Small intestine (tissue), 7 donors: ENCODE measurements around the gene BPIFB3. TPM values are rescaled to one million over a fixed set of nuclear protein-coding genes. Genes with fewer than 3 reads are reported as not detected.

Experiments used
- DNase-seq, 2 donors: peaks; one replicate each; pipeline versions ENCODE4 v3.0.0 to v3.0.0-alpha.2; 2013
- FAIRE-seq: peaks from 2 replicates; lab custom pipeline; 2012; peaks lifted over from hg19 to GRCh38; lab: Jason Lieb, UNC
- H3K27ac ChIP-seq, 3 donors: one replicate each; pipeline ENCODE4 v1.5.1; 2013; ENCODE audit warnings: low read length in 2 of 3, mild to moderate bottlenecking in 2 of 3, control low read depth in 1 of 3, inconsistent platforms in 1 of 3, low read depth in 1 of 3, moderate library complexity in 1 of 3
- H3K27me3 ChIP-seq, 3 donors: one replicate each; pipeline ENCODE4 v1.6.1; 2013; ENCODE audit warnings: low read length in 3 of 3, inconsistent platforms in 1 of 3; ENCODE audit not compliant: control insufficient read depth in 3 of 3, insufficient read depth in 3 of 3
- H3K36me3 ChIP-seq, 3 donors: one replicate each; pipeline ENCODE4 v1.6.1; 2013; ENCODE audit warnings: low read length in 3 of 3, inconsistent platforms in 1 of 3, low read depth in 1 of 3, mild to moderate bottlenecking in 1 of 3, moderate library complexity in 1 of 3; ENCODE audit not compliant: control insufficient read depth in 3 of 3, insufficient read depth in 2 of 3
- H3K4me1 ChIP-seq, 3 donors: one replicate each; pipeline ENCODE4 v1.6.1; 2013; ENCODE audit warnings: low read length in 2 of 3, inconsistent platforms in 1 of 3, low read depth in 1 of 3, mild to moderate bottlenecking in 1 of 3, moderate library complexity in 1 of 3; ENCODE audit not compliant: control insufficient read depth in 3 of 3, insufficient read depth in 2 of 3
- H3K4me3 ChIP-seq, 3 donors: one replicate each; pipeline ENCODE4 v1.5.1; 2013; ENCODE audit warnings: low read length in 3 of 3, control low read depth in 1 of 3, inconsistent platforms in 1 of 3, low read depth in 1 of 3, mild to moderate bottlenecking in 1 of 3, moderate library complexity in 1 of 3
- H3K9me3 ChIP-seq, 2 donors: one replicate each; pipeline ENCODE4 v1.6.1; 2013; ENCODE audit warnings: low read depth in 1 of 2, low read length in 1 of 2; ENCODE audit not compliant: control insufficient read depth in 2 of 2, insufficient read depth in 1 of 2
- WGBS, 3 donors: extraction: QIAGEN DNeasy Blood & Tissue Kit; methylation state at CpG; one replicate each; pipeline ENCODE4 v1.1.7; 2013; 5-methylcytosine and 5-hydroxymethylcytosine counted together
- polyA plus RNA-seq, 4 donors: library from polyadenylated mRNA; stranded (reverse) in 3 of 4; unstranded in 1 of 4; fragments of 200-250 nt in 3 of 4; fragments of 120-200 nt in 1 of 4; gene quantifications; one replicate each; pipeline versions ENCODE4 v1.2.1 to v1.2.3, GENCODE V29; 2013
- donor health status: healthy with polysubstance abuse.
- donor health status: control.
- donor health status: control.
- donor health status: Bipolar disorder and iron deficiency.
- donor health status: healthy.

The BPIFB3 gene
- polyA plus RNA-seq, 4 donors = not detected

DNA sequence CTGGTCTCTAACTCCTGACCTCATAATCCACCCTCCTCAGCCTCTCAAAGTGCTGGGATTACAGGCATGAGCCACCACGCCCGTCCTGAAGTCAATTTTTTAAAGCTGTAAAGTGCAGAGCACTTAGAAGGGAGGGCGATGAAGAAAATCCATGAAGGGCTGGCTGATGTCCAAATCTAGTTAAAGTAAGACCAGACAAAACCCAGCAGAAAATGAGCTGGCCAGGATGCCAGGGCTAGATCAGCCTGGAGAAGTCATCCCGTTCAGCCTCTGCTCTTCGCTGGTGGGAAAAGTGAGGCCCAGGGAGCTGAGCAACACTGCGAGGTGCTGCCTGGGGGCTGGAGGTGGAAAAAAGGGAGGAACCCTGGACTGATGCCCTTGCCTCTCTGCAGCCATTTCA is 28.8 kb downstream of the BPIFB3 start:
- DNase-seq (no peak), FAIRE-seq (no peak)
- 39 to 57% (median 52%) methylated on average over 6 of the region's 6 CpGs for WGBS, 3 donors
- no peaks in the 10 kb centered on the region for H3K27me3 ChIP-seq
- no peaks in the 10 kb centered on the region for H3K36me3 ChIP-seq
- no peak overlapping the region for H3K27ac ChIP-seq
- H3K4me3 ChIP-seq = no peak overlapping the region
- no peaks in the 10 kb centered on the region for H3K9me3 ChIP-seq
- no peaks in the 10 kb centered on the region for H3K4me1 ChIP-seq

DNA sequence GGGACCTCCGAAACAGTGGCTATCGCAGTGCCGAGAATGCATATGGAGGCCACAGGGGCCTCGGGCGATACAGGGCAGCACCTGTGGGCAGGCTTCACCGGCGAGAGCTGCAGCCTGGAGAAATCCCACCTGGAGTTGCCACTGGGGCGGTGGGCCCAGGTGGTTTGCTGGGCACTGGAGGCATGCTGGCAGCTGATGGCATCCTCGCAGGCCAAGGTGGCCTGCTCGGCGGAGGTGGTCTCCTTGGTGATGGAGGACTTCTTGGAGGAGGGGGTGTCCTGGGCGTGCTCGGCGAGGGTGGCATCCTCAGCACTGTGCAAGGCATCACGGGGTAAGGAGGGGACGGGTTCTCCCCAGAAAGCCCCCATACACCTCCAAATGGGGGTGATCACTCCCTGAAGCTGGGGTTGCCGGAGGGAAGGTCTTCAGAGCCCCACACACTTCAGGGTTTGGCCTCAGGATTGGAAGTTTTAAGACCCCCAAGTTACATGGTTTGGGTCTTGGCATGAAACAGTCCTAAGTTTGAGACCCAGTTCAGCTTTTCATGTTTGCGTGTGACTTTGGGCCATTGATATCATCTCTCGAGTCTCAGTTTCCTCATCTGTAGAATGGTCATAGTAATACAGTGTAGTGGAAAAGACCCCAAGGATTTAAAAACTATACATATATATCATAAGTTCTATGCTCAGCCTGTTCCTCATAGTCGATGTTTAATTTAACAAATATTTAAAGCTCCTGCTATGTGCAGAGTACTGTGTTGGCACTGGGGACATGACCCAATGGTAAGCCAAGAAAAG is 30.0 kb downstream of the BPIFB3 start:
- WGBS, 3 donors = 87 to 93% (median 92%) methylated on average over 20 of the region's 20 CpGs
- no peak for FAIRE-seq
- H3K27me3 ChIP-seq = no peaks in the 10 kb centered on the region

DNA sequence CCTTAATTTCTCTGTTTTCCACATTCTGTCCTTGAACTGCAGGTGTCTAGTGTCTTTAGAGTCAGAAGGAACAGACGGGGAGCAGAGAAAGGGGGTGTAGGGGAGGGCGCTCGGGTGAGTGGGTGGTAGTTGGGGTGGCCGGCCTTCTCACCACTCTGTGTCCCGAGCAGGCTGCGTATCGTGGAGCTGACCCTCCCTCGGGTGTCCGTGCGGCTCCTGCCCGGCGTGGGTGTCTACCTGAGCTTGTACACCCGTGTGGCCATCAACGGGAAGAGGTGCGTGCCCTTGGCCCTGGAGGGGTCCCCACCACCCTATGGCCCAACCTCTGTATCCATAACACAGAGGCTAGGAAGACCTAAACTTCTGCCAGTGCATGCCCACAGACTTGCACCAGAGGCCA is 31.0 kb downstream of the BPIFB3 start:
- H3K36me3 ChIP-seq = no peaks in the 10 kb centered on the region
- 85 to 93% (median 88%) methylated on average over 10 to 15 of the region's 15 CpGs for WGBS, 3 donors
- DNase-seq = no peak
- H3K27ac ChIP-seq = no peak overlapping the region
- no peaks in the 10 kb centered on the region for H3K4me1 ChIP-seq
- FAIRE-seq = no peak
- no peaks in the 10 kb centered on the region for H3K27me3 ChIP-seq
- H3K4me3 ChIP-seq = no peak overlapping the region
- H3K9me3 ChIP-seq = no peaks in the 10 kb centered on the region

More for the DNA sequence above, 30.0 kb downstream of the BPIFB3 start:
- Histone ChIP-seq H3K27ac (no peak overlapping the region), H3K9me3 (no peaks in the 10 kb centered on the region), H3K36me3 (no peaks in the 10 kb centered on the region), H3K4me1 (no peaks in the 10 kb centered on the region), H3K4me3 (no peak overlapping the region)
- DNase-seq = no peak

DNA sequence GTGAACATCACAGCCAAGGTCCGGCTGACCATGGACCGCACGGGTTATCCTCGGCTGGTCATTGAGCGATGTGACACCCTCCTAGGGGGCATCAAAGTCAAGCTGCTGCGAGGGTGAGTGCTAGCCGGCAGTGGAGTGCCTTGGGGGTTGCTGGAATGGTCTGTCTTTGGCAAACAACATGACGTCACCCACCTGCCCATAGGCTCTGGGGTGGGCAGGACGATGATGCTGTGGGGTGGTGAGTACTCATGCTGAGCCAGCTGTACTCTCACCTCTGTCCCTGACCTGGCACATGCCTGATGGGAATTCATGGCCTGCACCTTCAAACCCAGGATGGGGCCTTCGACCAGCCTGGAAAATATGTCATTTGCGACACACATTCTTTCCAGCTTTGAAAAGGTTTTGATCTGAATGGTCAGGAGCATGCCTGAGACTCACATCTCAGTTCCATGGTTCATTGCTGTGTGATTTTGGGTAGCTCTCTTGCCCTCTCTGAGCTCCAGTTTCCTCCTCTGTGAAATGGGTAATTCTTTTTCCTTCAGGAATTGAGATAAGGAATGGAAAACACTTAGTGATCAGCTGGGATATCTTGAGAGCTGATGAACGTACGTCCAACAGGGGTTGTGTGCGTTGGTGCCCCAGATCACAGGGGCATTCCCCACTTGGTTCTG is 32.5 kb downstream of the BPIFB3 start:
- FAIRE-seq = no peak

DNA sequence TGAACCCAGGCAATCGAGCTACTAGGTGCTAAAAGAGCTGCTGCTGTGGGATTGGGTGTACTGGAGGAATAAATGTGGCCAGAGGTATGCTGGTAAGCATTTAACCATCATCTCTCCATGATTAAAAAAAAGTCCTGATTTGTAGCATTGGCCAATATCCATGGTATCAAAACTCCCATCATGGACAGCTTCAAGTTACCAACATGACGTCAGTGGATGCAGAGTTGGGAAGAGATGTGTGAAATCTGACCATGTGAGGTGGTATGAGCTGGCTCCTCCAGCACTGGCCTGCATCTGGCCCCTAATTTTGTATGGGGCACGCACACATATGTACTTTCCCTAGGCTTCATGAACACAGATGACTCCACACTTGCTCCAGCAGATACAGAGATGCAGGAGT is 37.4 kb downstream of the BPIFB3 start:
- FAIRE-seq (no peak), DNase-seq (no peak)
- H3K9me3 ChIP-seq = no peaks in the 10 kb centered on the region
- H3K4me1 ChIP-seq = no peaks in the 10 kb centered on the region
- no peak overlapping the region for H3K4me3 ChIP-seq
- WGBS, 3 donors = 53 to 63% (median 61%) methylated on average over 3 of the region's 3 CpGs
- H3K27me3 ChIP-seq = no peaks in the 10 kb centered on the region
- H3K36me3 ChIP-seq = no peaks in the 10 kb centered on the region
- H3K27ac ChIP-seq = no peak overlapping the region

More for the DNA sequence above, 32.5 kb downstream of the BPIFB3 start:
- Histone ChIP-seq H3K4me3 (no peak overlapping the region), H3K9me3 (no peaks in the 10 kb centered on the region), H3K4me1 (no peaks in the 10 kb centered on the region), H3K27me3 (no peaks in the 10 kb centered on the region), H3K27ac (no peak overlapping the region), H3K36me3 (no peaks in the 10 kb centered on the region)
- 77 to 83% (median 79%) methylated on average over 14 of the region's 14 CpGs for WGBS, 3 donors
- no peak for DNase-seq

DNA sequence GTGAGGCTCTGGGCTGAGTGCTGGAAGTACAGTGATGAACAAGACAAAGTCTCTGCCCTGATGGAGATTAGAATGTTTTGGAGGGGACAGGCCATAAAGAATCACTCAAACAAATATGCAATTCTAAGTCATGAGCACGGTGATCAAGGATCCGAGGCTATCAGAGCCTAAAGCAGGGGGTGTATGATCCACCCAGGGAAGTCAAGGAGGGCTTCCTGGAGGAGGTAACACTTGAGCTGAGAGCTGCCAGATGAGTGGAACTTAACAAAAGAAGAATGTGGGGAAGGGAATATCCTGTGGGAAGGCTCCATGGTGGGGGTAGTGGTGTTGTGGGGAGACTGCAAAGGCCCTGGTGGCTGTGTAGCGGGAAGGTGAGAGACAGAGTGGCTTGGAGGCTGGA is 38.0 kb downstream of the BPIFB3 start:
- DNase-seq (no peak), FAIRE-seq (no peak)
- Histone ChIP-seq H3K4me3 (no peak overlapping the region), H3K27me3 (no peaks in the 10 kb centered on the region), H3K27ac (no peak overlapping the region), H3K9me3 (no peaks in the 10 kb centered on the region), H3K36me3 (no peaks in the 10 kb centered on the region), H3K4me1 (no peaks in the 10 kb centered on the region)
- 85 to 88% (median 86%) methylated on average over 3 of the region's 3 CpGs for WGBS, 3 donors

DNA sequence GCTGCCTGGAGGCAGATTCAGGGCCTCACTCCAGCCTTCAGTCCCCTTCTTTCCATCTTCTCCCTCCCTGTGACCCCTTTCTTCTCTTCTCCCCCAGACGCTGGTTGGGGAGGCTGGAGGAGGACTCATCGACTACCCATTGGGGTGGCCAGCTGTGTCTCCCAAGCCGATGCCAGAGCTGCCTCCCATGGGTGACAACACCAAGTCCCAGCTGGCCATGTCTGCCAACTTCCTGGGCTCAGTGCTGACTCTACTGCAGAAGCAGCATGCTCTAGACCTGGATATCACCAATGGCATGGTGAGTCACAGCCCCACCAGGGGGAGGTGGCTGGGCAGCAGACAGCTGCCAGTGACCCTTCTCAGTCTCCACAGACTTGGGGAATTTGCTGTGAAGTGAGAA is 38.7 kb downstream of the BPIFB3 start:
- no peaks in the 10 kb centered on the region for H3K4me1 ChIP-seq
- no peaks in the 10 kb centered on the region for H3K27me3 ChIP-seq
- FAIRE-seq (no peak), DNase-seq (no peak)
- H3K9me3 ChIP-seq = no peaks in the 10 kb centered on the region
- 81 to 93% (median 82%) methylated on average over 3 of the region's 3 CpGs for WGBS, 3 donors
- H3K27ac ChIP-seq = no peak overlapping the region
- H3K36me3 ChIP-seq = no peaks in the 10 kb centered on the region
- H3K4me3 ChIP-seq = no peak overlapping the region

DNA sequence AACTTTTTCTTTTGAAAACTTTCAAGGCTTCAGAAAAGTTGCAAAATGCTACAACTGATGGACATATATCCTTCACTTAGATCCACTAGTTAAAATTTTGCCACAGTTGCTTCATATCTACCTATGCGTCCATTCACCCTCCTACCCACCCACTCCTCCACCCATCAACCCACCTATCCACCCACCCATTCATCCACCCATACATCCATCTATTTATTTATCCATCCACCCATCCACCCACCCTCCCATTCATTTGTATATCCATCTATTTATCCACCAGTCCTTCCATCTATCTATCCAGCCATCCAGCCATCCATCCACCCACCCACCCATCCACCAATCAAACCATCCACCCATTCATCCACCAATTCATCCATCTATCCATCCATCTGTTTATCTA is 39.4 kb downstream of the BPIFB3 start:
- DNase-seq (no peak), FAIRE-seq (no peak)
- Histone ChIP-seq H3K4me1 (no peaks in the 10 kb centered on the region), H3K27ac (no peak overlapping the region), H3K9me3 (no peaks in the 10 kb centered on the region), H3K36me3 (no peaks in the 10 kb centered on the region), H3K27me3 (no peaks in the 10 kb centered on the region), H3K4me3 (no peak overlapping the region)
- 83 to 88% (median 85%) methylated on average over 1 of the region's 1 CpG for WGBS, 3 donors
